CD4-positive, alpha-beta T cell treated with Interleukin-12 subunit alpha and Interleukin-12 subunit beta, for 1 hour (primary cell): ENCODE measurements around the gene SCAF8.
"Not testable (repeated sequence)": the region's sequence is repeated elsewhere in the genome, so short reads cannot be mapped to it uniquely, and the experiment has no call there.

ENCODE experiments used
- DNase-seq: peaks from one replicate; pipeline ENCODE4 v3.0.0-alpha.2; 2020

The SCAF8 gene

DNA sequence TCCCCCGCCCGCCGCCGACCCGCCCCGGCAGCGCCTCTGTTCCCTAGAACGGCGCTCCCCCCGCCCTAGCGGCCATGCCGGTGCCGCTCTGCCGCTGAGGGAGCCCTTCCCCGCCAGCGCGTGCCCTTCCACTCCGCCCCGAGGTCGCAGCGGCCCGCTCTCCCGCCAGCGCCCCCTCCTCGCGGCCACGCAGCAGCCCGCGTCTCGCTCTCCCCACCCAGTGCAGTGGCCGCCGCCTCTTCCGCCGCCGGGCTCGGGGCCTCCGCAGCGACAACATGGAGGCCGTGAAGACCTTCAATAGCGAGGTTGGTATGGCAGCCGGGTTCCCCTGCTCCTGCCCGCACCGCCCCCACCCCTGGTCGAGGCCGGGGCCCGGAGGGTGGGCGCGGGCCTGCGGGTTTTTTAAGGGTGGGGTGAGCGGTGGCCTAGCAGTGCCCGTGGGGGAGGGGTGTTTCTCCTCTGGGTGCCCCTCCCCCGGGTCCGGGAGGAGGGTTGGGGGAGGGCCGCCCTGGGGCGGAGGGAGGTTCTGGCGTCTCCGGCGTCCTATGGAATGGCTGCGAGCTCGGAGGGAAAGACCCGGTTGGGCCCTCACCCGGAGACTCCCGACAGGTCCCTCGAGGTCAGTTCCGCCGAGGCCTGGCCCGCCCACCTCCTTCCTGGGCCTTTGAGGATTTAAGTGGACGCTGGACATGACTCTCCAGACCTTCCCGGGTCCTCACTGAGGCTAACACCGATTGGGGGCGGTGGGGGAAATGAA lies 588 bp downstream of the SCAF8 start:
- DNase-seq: peak; percentile 92

DNA sequence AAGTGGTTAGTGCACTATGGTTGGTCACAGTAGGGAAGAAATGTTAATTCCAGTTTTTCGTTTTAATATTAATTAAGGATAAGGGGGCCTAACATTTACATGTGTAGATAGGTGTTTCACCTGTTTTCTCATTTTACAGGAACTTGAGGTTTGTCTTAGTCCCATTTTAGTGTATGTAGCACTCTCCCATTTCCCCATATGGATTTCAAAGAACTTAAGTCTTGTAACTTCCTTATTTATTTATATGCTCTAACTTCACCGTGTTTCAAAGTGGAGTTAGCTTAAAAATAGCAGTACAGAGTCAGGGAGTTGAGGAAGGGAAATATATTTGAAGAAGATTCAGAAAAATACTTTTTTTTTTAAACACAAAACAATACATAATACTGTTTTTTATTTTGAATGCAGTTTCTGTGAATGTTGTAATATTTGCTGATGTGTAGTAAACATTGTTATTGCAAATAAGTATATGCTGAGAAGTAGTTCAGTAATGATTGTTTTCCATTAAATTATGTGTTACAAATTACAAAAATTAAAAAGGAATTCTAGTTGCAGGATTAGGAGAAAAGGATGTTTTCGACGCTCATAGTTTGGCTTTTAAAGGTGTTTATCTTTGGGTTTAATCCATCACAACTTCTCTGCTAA lies 3.5 kb downstream of the SCAF8 start:
- no peak for DNase-seq

- DNase-seq: no peak
These were observed 4.2 kb downstream of the SCAF8 start for GRCh38 chr6:154737424-154737823.

GRCh38 chr6:154738551-154738961 lies 5.3 kb downstream of the SCAF8 start:
- DNase-seq: no peak

- DNase-seq: no peak
These were observed 7.4 kb downstream of the SCAF8 start for GRCh38 chr6:154740658-154741057.

GRCh38 chr6:154742891-154743290 lies 9.7 kb downstream of the SCAF8 start:
- no peak for DNase-seq

DNA sequence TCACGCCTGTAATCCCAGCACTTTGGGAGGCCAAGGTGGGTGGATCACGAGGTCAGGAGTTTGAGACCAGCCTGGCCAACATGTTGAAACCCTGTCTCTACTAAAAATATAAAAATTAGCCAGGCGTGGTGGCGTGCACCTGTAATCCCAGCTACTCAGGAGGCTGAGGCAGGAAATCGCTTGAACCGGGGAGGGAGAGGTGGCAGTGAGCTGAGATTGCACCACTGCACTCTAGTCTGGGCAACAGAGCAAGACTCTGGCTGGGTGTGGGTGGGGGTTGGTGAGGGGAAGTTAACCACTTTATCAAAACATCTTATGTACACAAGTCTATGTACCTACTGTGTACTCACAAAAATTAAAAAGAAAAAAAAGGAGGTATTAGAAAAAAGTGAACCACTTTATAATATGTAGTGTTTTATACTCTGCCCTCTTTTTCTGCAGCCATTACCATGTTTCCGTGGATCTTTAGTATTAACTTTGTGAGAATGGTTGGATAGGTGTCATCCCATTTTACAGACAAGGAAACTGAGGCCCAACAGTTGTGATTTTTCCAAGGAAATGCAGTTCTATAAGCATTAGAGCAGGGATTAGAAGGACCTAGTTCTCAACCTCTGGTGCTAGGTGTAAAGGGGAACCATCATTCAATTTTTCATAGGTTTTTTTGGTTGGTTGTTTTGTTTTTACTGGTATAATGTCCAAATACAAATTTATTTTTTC lies 11.0 kb downstream of the SCAF8 start:
- not testable (repeated sequence) for DNase-seq

- DNase-seq: no peak
These were observed 12.0 kb downstream of the SCAF8 start for GRCh38 chr6:154745243-154745642.

DNA sequence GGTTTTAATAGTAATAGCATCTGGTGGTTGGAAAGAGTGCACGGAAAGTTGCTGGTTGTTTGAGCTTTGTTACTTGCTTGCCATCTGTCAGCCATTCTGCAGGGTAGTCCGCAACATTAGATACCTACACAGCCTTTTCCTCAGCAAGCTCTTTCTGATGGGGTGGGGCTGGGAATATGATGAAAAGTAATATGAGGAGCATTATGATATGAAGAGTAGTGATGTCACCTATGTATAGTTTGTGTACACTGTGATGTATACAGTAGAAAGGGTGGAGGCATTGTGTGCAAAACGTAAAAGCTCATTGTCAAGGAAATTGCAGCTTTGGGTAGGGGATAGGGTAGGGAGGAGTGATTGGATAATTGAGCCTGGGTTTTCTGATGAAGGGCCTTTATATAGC lies 16.1 kb downstream of the SCAF8 start:
- no peak for DNase-seq

DNA sequence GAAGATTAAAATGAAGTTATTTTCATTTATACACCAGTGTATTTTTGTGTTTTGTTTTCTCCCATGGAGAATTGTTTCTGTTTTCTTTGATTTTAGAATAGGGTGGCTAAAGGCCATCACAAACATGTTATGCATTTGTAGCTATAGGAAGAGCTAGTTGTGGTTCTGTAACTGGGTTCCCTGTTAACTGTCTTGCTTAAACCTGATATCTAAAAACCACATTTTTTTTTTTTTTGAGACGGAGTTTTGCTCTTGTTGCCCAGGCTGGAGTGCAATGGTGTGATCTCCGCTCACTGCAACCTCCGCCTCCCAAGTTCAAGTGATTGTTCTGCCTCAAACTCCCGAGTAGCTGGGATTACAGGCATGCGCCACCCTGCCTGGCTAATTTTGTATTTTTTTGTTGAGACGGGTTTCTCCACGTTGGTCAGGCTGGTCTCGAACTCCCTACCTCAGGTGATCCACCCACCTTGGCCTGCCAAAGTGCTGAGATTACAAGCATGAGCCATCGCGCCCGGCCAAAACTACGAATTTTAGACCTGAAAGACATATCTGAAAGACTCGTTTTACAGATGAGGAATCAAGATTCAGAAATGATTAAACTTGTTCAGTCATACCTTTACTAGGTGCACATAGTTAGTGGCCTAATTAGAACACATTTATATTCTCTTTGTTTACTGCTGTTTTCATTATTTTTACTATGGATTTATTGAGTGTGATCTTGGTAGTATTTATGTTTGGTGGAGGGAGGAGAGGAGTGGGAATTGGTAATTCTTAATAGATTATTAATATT lies 18.0 kb downstream of the SCAF8 start:
- no peak for DNase-seq

DNA sequence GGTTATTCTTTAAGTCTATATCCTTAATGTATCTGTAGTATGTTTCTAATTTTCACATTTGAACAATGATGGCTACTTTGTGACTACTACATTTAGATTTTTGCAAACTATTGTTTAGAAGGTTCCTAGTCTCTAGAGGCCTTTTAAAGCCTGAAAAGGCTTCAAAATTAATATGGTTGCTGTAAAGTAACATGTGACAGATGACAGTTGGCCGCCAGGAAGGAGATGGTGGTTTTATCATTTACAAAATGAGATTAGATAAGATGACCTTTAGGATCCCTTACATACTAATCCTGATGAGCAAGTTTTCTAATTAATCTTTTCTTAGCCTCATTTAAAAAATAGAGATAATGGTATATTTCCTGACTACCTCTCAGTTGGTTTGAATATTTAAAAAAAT lies 18.8 kb downstream of the SCAF8 start:
- DNase-seq: no peak

DNA sequence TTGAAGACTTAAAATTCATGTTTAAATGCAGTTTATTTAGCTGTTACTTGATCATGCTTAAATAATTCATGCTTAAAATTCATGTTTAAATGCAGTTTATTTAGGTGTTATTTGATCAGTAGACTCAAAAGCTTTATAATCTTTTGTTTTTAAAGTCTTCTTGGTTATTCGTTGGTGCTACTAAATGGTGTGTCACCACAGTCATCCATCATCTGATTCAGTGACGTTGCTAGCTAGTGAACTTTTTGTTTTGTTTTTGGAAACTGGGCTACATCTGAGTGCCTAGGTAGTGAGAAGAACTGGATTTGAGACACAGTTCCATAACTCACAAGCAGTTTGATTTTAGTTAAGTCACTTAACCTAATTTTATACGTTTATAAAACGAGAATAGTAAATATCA lies 20.9 kb downstream of the SCAF8 start:
- no peak for DNase-seq

- DNase-seq: no peak
These were observed 24.3 kb downstream of the SCAF8 start for GRCh38 chr6:154757352-154758050.

GRCh38 chr6:154758125-154758524 lies 24.9 kb downstream of the SCAF8 start:
- DNase-seq: no peak

DNA sequence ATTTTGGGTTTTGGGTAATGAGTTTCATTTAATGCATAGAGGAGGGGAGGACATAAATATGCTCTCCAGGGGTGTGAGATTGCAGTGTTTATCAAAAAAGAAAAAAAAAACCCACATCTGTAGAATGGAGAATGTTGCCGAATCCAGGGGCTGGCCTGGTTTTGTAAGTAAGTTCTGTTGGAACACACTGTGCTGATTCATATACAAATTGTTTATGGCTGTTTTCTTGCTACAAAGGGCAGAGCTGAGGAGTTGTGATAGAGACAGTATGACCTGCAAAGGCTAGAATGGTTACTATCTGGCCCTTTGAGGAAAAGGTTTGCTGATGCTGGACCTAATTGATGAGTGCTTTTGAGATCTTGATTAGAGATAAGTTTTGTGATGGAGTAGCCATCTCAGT lies 30.4 kb downstream of the SCAF8 start:
- DNase-seq: no peak

DNA sequence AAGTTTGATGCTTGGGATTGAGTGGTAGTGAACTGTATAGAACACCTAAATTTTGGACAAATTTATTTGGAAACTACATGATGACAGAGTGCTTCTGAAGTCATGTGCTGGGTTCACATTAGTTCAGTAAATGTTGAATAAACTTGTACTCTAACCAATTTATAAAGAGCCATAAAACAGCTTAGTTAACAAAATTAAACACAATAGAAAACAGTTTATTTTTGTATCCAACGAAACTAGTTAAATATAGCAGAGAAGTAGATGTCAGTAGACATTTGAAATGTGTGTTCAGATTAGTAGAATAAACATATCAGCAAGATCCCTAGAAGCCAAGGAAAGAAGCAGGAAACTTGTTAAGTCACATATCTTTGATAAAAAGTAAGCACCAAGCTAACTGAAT lies 32.1 kb downstream of the SCAF8 start:
- no peak for DNase-seq

DNA sequence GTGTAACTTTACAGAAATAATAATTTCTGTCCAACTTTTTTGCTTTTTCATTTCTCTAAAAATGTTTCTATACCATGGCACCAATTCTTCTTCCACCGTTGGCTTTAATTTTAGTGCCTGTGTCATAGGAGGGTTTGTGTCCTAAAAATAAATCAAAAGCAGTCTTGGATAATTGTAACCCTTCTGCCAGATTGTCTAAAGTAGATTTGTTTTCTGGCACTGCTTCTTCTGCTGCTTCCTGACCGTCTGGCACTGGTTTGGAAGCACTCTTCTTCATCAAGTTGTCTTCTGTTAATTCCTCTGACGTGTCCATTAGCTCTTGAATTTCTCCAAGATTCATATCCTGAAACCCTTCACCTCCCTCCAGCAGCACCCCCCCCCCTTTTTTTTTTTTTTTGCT lies 33.1 kb downstream of the SCAF8 start:
- no peak for DNase-seq

DNA sequence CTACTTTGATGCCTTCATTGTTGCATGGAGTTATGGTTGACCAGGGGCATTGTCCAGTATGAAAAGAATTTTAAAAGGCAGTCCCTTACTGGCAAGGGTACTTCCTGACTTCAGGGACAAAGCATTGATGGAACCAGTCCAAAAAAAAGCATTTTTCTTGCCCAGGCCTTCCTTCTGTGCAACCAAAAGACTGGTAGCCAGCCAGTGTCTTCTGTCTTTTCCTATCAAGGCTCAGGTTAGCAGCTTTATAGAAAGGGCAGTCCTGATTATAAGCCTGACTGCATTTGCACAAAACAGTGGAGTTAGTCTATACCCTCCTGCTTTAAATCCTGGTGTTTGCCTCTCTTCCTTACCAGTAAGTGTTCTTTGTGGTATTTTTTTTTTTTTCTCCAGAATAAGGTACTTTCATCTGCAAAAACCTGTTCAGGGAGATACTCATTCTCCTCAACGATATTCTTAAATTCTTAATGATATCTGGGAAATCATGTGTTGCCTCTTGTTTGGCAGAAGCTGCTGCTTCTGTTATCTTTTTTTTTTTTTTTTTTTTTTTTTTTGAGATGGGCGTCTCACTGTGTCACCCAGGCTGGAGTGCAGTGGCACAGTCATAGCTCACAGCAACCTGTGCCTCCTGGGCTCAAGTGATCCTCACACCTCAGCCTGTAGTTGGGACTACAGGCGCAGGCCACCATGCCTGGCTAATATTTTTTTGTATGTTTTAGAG lies 33.9 kb downstream of the SCAF8 start:
- DNase-seq: no peak

- DNase-seq: no peak
These were observed 35.1 kb downstream of the SCAF8 start for GRCh38 chr6:154768280-154768679.

DNA sequence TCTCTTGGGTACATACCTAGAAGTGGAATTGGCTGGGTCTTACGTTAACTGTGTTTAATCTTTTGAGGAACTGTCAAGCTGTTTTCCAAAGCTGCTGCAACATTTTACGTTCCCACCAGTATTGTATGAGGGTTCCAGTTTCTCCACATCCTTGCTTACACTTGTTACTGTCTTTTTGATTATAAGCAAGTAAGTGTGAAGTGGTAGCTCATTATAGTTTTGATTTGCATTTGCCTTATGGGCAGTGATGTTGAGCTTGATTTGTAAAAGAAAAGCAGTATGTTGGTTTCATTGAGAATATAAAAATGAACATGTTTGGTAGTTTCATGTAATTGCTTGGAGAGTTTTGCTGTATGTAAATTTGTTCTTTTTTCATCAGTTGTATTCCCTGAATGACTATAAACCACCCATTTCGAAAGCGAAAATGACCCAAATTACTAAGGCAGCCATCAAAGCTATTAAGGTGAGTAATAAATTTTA lies 40.4 kb downstream of the SCAF8 start:
- DNase-seq: peak; percentile 17

DNA sequence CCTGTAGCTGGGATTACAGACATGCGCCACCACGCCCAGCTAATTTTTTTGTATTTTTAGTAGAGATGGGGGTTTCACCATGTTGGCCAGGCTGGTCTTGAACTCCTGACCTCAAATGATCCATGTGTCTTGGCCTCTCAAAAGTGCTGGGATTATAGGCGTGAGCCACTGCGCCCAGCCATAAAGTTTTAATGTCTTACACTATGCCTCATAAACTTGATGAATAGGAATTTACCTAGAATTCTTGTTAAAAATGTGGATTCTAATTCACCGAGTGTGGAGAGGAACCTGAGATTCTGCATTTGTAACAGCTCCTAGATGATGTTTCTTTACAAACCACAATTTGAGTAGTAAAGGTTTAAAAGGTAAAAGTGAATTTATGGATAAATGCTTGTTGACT lies 45.9 kb downstream of the SCAF8 start:
- DNase-seq: not testable (repeated sequence)

DNA sequence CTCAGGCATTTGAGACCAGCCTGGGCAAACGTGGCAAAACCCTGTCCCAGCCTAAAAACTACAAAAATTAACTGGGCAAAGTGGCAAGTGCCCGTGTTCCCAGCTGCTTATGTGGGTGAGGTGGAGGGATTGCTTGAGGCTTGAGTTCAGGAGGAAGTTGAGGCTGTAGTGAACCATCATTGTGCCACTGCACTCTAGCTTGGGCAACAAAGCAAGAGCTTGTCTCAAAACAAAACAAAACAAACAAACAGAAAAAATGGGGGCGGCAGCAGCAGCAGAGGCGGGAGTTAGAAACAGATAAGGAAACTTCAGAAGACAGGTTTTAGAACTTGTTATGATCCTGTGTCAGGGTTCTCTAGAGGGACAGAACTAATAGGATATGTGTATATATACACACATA lies 49.0 kb downstream of the SCAF8 start:
- DNase-seq: no peak
